Mucosa of descending colon (tissue), 3 donors: ENCODE data around the gene HMCN2. TPM values are rescaled to one million over a fixed set of nuclear protein-coding genes. Genes with fewer than 3 reads are reported as not detected.

Source experiments
- ATAC-seq: fragments of 200-7000 bp; cut with Tn5 transposase; one replicate; pipeline ENCODE4 v1.9.1; 2020; ENCODE audit warnings: mild to moderate bottlenecking, moderate library complexity
- DNase-seq, 3 donors: peaks; one replicate each; pipeline ENCODE4 v3.0.0-alpha.2; 2020
- H3K36me3 ChIP-seq: fragments of 200-600 bp; one replicate; pipeline ENCODE4 v1.8.0; 2021; ENCODE audit warnings: low read depth, mild to moderate bottlenecking
- H3K4me1 ChIP-seq: fragments of 200-600 bp; one replicate; pipeline ENCODE4 v1.8.0; 2021; ENCODE audit warnings: low read depth, mild to moderate bottlenecking
- H3K4me3 ChIP-seq: fragments of 200-600 bp; one replicate; pipeline ENCODE4 v1.8.0; 2021; ENCODE audit warnings: mild to moderate bottlenecking
- H3K9me3 ChIP-seq: fragments of 200-600 bp; one replicate; pipeline ENCODE4 v1.8.0; 2021; ENCODE audit warnings: mild to moderate bottlenecking
- intact Hi-C, 2 donors: fragments of 100-400 bp; cut with DNase I in 1 of 2; cut with micrococcal nuclease in 1 of 2; formaldehyde crosslinking; loops; one replicate each; pipeline versions ENCODE4 v1.11.0 to v1.11.1; 2022; cut with DNase I, micrococcal nuclease
- total RNA-seq, 3 donors: library from RNA; stranded (reverse); fragmentation: NEBNext Ultra II Directional in 2 of 3; extraction: Animal tissue kit (Norgen Biotek cat#: 25700) in 2 of 3; gene quantifications; one replicate each; pipeline versions ENCODE4 v1.2.1 to v1.2.4, GENCODE V29; 2021 to 2023
- TF ChIP-seq, protein P1 (sequence below): fragments of 200-600 bp; IDR thresholded peaks from one replicate; pipeline ENCODE4 v1.8.0; 2022; ENCODE audit warnings: antibody characterized with exemption, mild to moderate bottlenecking
- donor health status: DM: no; HTN: no; CAD: no; lungs with moderate emphysema.
- donor health status: DM: no; HTN: no; CAD: no.
- donor health status: DM: no; HTN: yes; CAD: no.

HMCN2 gene
- total RNA-seq, 3 donors from 2014 or later: 28.1 to 40.5 (median 33.2) TPM

GRCh38 chr9:130466537-130467217 lies 201.1 kb downstream of the HMCN2 start:
- no peaks in the 10 kb centered on the region for H3K4me1 ChIP-seq
- ATAC-seq (no peak), DNase-seq (no peak)
- H3K36me3 ChIP-seq: no peaks in the 10 kb centered on the region
- H3K4me3 ChIP-seq: no peak overlapping the region
- TF ChIP-seq, protein P1, sequence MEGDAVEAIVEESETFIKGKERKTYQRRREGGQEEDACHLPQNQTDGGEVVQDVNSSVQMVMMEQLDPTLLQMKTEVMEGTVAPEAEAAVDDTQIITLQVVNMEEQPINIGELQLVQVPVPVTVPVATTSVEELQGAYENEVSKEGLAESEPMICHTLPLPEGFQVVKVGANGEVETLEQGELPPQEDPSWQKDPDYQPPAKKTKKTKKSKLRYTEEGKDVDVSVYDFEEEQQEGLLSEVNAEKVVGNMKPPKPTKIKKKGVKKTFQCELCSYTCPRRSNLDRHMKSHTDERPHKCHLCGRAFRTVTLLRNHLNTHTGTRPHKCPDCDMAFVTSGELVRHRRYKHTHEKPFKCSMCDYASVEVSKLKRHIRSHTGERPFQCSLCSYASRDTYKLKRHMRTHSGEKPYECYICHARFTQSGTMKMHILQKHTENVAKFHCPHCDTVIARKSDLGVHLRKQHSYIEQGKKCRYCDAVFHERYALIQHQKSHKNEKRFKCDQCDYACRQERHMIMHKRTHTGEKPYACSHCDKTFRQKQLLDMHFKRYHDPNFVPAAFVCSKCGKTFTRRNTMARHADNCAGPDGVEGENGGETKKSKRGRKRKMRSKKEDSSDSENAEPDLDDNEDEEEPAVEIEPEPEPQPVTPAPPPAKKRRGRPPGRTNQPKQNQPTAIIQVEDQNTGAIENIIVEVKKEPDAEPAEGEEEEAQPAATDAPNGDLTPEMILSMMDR: no peak
- intact Hi-C loops: no loop called here
- H3K9me3 ChIP-seq: no peaks in the 10 kb centered on the region

DNA sequence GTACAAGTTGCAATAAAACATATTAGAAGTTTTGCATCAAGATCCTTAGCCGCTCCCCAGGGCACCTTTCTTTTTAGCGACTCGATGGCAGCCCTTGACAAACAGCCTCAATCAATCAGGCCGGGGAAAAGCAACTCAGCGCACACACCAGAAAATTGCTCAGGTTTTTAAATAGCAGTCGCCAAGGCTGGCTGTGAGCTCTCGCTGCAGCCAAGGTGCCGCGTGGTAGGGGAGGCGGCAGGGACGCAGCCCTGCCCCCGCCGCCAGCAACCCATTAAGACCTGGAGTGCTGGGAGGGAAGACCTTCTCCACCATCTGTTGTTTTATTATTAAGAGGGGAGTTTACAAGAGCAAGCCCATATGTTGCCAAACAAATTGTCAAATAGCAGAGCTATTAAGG lies 201.8 kb downstream of the HMCN2 start:
- TF ChIP-seq, protein P1: no peak
- Histone ChIP-seq H3K36me3 (no peaks in the 10 kb centered on the region), H3K9me3 (no peaks in the 10 kb centered on the region), H3K4me3 (no peak overlapping the region), H3K4me1 (no peaks in the 10 kb centered on the region)
- ATAC-seq (no peak), DNase-seq (no peak)
- intact Hi-C loops: no loop called here

GRCh38 chr9:130468566-130468965 lies 203.0 kb downstream of the HMCN2 start:
- Histone ChIP-seq H3K4me3 (no peak overlapping the region), H3K9me3 (no peaks in the 10 kb centered on the region), H3K4me1 (no peaks in the 10 kb centered on the region), H3K36me3 (no peaks in the 10 kb centered on the region)
- ATAC-seq (no peak), DNase-seq (no peak)
- TF ChIP-seq, protein P1: no peak
- intact Hi-C loops: no loop called here

DNA sequence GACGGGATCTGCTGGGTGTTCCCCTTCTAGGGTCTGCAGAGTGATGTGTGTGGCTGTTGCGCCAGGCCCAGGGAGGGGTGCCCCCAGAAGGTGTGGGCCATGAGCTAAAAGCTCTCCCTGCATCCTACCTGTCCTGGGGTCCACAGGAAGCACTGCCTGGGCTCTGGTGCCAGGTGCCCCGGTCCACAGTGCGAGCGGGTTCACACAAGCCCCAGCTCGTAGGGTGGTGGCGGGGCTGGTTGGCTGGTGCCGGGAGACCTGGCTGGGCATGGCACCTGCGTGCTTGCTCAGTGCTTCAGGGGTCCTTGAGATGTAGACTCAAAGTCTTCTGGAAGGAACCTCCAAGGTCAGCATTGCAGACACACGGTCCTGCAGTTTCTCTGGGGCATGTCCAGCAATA lies 204.7 kb downstream of the HMCN2 start:
- no peak for ATAC-seq
- TF ChIP-seq, protein P1: no peak
- intact Hi-C loops: no loop called here
- no peak for DNase-seq
- H3K9me3 ChIP-seq: no peaks in the 10 kb centered on the region
- H3K36me3 ChIP-seq: no peaks in the 10 kb centered on the region
- H3K4me1 ChIP-seq: no peaks in the 10 kb centered on the region
- H3K4me3 ChIP-seq: no peak overlapping the region

GRCh38 chr9:130470950-130471349 lies 205.4 kb downstream of the HMCN2 start:
- DNase-seq: no peak
- no peak for ATAC-seq
- no peaks in the 10 kb centered on the region for H3K9me3 ChIP-seq
- TF ChIP-seq, protein P1: no peak
- no peaks in the 10 kb centered on the region for H3K4me1 ChIP-seq
- H3K4me3 ChIP-seq: no peak overlapping the region
- H3K36me3 ChIP-seq: no peaks in the 10 kb centered on the region
- intact Hi-C loops: no loop called here
